ENCODE data around the gene MICAL2. TPM values are rescaled to one million over a fixed set of nuclear protein-coding genes. Genes with fewer than 3 reads are reported as not detected.

Gene MICAL2
- total and polyA plus RNA-seq, 10 of the 15 experiments (the other 5 are each of a cell fraction or from before 2014, with no cell fraction given), result 0.90 to 5.6 (median 2.4) TPM

GRCh38 chr11:12263141-12263693, 152.8 kb downstream of the MICAL2 start (continued):
- no peak for TF ChIP-seq RELB (IDR thresholded peaks at IDR 0.05; ENCODE audit: low read depth)
- no peak for TF ChIP-seq EED (IDR thresholded peaks at IDR 0.05; ENCODE audit: low read depth)

- intact Hi-C loops (cut with micrococcal nuclease; ENCODE audit: unreplicated experiment), result no loop called here
- no peaks in the 10 kb centered on the region for H3K9me3 ChIP-seq (replicated peaks; ENCODE audit: control insufficient read depth, insufficient read depth, low read length)
- H3K4me3 ChIP-seq, result no peak overlapping the region
- H2AFZ ChIP-seq (ENCODE audit: control insufficient read depth, low read depth, low read length), result no peak overlapping the region
- ChIA-PET SMC1A (ENCODE audit: uncharacterized antibody, unreplicated experiment) (no interaction called here), POLR2A (no interaction called here), CTCF (no interaction called here), RAD21 (ENCODE audit: unreplicated experiment) (no interaction called here)
- H3K36me3 ChIP-seq (ENCODE audit: control insufficient read depth in 2 of 2, insufficient read depth in 2 of 2, low read length in 1 of 2), result no peaks in the 10 kb centered on the region
- in situ Hi-C loops (cut with MboI), result no loop called here
- H3K27me3 ChIP-seq (replicated peaks in 1 of 2; ENCODE audit: control insufficient read depth in 2 of 2, insufficient read depth in 2 of 2, low read length in 1 of 2), result peaks cover 0 to 5% of the 10 kb centered on the region in 2 experiments; a peak in 2 of 4 replicates
- H3K4me1 ChIP-seq (ENCODE audit: control insufficient read depth, insufficient read depth, low read length), result no peaks in the 10 kb centered on the region
- ATAC-seq (no peak), FAIRE-seq (no peak), DNase-seq (ENCODE audit: low read depth, low spot score) (no peak)
- BruUV-seq (replicated peaks), result no TSS peak
- 2% methylated on average over 3 of the region's 3 CpGs for WGBS (ENCODE audit: insufficient coverage, insufficient replicate concordance, low lambda C conversion rate, missing lambda C conversion rate)
- no peak overlapping the region for H3K9ac ChIP-seq (ENCODE audit: control insufficient read depth, insufficient read depth, low read length)
- no peaks in the 10 kb centered on the region for H3K79me2 ChIP-seq (ENCODE audit: control insufficient read depth, insufficient read depth, low read length)
- H4K20me1 ChIP-seq (ENCODE audit: control insufficient read depth, insufficient read depth), result no peaks in the 10 kb centered on the region
- no peak overlapping the region for H3K4me2 ChIP-seq (ENCODE audit: control insufficient read depth, insufficient read depth)
- no peak overlapping the region for H3K27ac ChIP-seq (ENCODE audit: control insufficient read depth, insufficient read depth)
- TF ChIP-seq NKRF (conservative IDR thresholded peaks at IDR 0.05) (no peak), STAT1 (conservative IDR thresholded peaks at IDR 0.05) (no peak), BCL3 (IDR thresholded peaks at IDR 0.05; ENCODE audit: borderline replicate concordance, insufficient read depth, low read depth, low read length, poor library complexity, severe bottlenecking) (no peak), MEF2A (IDR thresholded peaks at IDR 0.05; ENCODE audit: insufficient read depth, low read depth, low read length) (no peak), MAX (IDR thresholded peaks at IDR 0.05; ENCODE audit: low read depth, low read length) (no peak), ETV6 (conservative IDR thresholded peaks at IDR 0.05 in 1 of 2, IDR thresholded peaks at IDR 0.05 in 1 of 2; ENCODE audit: borderline replicate concordance in 1 of 2, low read depth in 1 of 2) (no peak), SMC3 (IDR thresholded peaks at IDR 0.05; ENCODE audit: borderline replicate concordance, low read length) (no peak), BACH1 (IDR thresholded peaks at IDR 0.05; ENCODE audit: borderline replicate concordance) (no peak), HCFC1 (IDR thresholded peaks at IDR 0.05; ENCODE audit: low read length) (no peak), SUPT20H (IDR thresholded peaks at IDR 0.05; ENCODE audit: borderline replicate concordance, control insufficient read depth, low read depth, low read length) (no peak), SMAD1 (IDR thresholded peaks at IDR 0.05; ENCODE audit: low read depth, partially characterized antibody) (no peak), ZBTB33 (IDR thresholded peaks at IDR 0.05) (no peak)
These were observed 154.0 kb downstream of the MICAL2 start for GRCh38 chr11:12264361-12264760.
